Measurements from ENCODE around the gene FAM20A. TPM values are rescaled to one million over a fixed set of nuclear protein-coding genes. Genes with fewer than 3 reads are reported as not detected.

FAM20A gene
- total RNA-seq, result 0.57 and 6.8 TPM in 2 replicates

DNA sequence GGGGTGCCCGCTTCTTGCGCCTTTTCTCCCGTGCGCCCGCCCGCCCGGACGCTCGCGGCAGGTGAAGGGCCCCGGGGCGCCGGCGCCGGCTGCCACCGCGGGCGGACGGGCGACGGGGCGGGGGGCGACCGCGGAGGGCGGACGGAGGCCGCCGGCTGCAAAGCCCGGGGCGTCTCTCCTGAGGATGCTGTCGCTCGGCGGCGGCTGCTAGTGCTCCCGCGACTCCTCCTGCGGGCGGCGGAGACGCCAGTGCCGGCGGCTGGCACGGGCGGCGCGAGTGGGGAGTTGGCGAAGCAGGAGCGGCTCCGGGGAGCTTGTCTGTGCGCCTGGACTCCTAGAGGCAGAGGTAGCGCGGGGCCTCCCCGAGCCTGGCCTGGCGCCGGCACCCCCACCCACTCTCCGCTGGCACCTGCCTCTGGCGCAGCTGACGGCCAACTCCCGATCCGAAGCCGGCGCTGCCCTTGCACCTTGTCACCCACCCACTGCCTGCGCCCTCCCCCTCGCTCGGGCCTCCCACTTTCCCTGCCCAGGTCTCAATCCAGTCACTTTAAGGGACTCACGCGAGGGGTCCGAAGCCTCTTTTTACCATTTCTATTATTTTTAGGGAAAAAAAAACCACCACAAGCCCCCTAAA lies at the start of gene FAM20A:
Gene FAM20A (minus strand): TSS at position 437 of the 634 bp plus-strand sequence. CDS start 701 bp downstream, outside the sequence.

DNA sequence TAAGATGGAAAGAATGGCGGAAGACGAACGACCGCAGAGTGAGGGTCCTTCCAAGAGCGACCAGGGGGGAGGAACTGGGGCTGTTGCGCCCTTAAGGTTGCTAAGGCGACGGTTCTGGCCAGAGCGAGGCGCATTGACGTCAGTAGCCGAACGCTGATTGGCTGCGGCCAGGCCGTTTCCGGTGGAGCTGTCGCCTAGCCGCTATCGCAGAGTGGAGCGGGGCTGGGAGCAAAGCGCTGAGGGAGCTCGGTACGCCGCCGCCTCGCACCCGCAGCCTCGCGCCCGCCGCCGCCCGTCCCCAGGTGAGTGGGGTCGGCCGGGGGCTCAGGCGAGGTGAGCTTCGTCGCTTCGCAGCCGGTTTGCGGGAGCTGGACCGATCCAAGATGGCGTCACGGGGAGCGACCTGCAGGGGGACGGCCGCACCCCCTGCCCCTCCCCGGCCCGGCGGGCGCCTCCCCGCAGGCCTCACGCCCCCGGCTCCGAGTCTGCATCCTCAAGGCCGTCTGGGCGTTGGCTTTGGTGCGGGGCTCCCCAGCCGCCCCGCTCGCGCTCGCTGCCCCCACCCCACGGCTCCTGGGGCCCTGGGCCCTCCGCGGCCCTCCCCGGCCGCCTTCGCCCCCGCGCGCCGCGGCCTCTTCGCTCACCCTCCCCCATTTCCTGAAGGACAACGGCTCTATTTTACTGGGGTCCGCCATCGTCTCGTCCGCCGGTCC lies 88.8 kb downstream of the FAM20A start, which contains the start of gene PRKAR1A:
Gene PRKAR1A (plus strand): TSS at position 184 of the 713 bp plus-strand sequence. CDS start 2,970 bp downstream, outside the sequence.

Other genes with a start within 250 kb of the FAM20A start
- 113 and 349 TPM in 2 replicates for gene WIPI1, start 143.9 kb downstream of the FAM20A start, total RNA-seq
- gene PRKAR1A, start 88.9 kb downstream of the FAM20A start, total RNA-seq, result 319 and 323 TPM in 2 replicates